Measurements from ENCODE around the gene TSPAN2. TPM values are rescaled to one million over a fixed set of nuclear protein-coding genes. Genes with fewer than 3 reads are reported as not detected.

Gene TSPAN2
- total and polyA plus RNA-seq, 7 donors: 0.46 to 122 (median 61.5) TPM

GRCh38 chr1:115133440-115133839 is 44.1 kb upstream of the TSPAN2 start:
- TF ChIP-seq POLR2A (IDR thresholded peaks at IDR 0.05) (no peak), POLR2AphosphoS5 (IDR thresholded peaks at IDR 0.05) (no peak), EP300 (IDR thresholded peaks at IDR 0.05) (no peak)
- TF ChIP-seq, protein P1, sequence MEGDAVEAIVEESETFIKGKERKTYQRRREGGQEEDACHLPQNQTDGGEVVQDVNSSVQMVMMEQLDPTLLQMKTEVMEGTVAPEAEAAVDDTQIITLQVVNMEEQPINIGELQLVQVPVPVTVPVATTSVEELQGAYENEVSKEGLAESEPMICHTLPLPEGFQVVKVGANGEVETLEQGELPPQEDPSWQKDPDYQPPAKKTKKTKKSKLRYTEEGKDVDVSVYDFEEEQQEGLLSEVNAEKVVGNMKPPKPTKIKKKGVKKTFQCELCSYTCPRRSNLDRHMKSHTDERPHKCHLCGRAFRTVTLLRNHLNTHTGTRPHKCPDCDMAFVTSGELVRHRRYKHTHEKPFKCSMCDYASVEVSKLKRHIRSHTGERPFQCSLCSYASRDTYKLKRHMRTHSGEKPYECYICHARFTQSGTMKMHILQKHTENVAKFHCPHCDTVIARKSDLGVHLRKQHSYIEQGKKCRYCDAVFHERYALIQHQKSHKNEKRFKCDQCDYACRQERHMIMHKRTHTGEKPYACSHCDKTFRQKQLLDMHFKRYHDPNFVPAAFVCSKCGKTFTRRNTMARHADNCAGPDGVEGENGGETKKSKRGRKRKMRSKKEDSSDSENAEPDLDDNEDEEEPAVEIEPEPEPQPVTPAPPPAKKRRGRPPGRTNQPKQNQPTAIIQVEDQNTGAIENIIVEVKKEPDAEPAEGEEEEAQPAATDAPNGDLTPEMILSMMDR (IDR thresholded peaks at IDR 0.05): no peak
- no peak overlapping the region for H3K27ac ChIP-seq

GRCh38 chr1:115130786-115131185 is 41.5 kb upstream of the TSPAN2 start:
- no peak overlapping the region for H3K4me3 ChIP-seq
- 91 to 93% methylated on average over 2 of the region's 2 CpGs for WGBS, 2 donors
- H3K36me3 ChIP-seq: no peaks in the 10 kb centered on the region
- H3K4me1 ChIP-seq: peaks cover 0 to 18% (median 12%) of the 10 kb centered on the region in 4 donors
- no peak for DNase-seq
- TF ChIP-seq POLR2AphosphoS5 (IDR thresholded peaks at IDR 0.05): no peak
- TF ChIP-seq POLR2A (IDR thresholded peaks at IDR 0.05): no peak
- no peak for TF ChIP-seq EP300 (IDR thresholded peaks at IDR 0.05)
- TF ChIP-seq, protein P1 (IDR thresholded peaks at IDR 0.05): no peak
- H3K27me3 ChIP-seq: no peaks in the 10 kb centered on the region
- no peak overlapping the region for H3K27ac ChIP-seq
- intact Hi-C loops (cut with DNase I): loop anchor here (10.0 kb wide), 1 partner anchor 574 kb away; no protein-coding TSS in a partner anchor
- no peaks in the 10 kb centered on the region for H3K9me3 ChIP-seq

More at GRCh38 chr1:115133440-115133839, 44.1 kb upstream of the TSPAN2 start:
- no peak for DNase-seq
- Histone ChIP-seq H3K27me3 (no peaks in the 10 kb centered on the region), H3K4me1 (peaks cover 0 to 18% (median 12%) of the 10 kb centered on the region in 4 donors), H3K4me3 (no peak overlapping the region), H3K9me3 (no peaks in the 10 kb centered on the region), H3K36me3 (no peaks in the 10 kb centered on the region)
- 72 to 81% methylated on average over 1 of the region's 1 CpG for WGBS, 2 donors
- intact Hi-C loops (cut with DNase I): loop anchor here (10.0 kb wide), 1 partner anchor 571 kb away; no protein-coding TSS in a partner anchor

- Histone ChIP-seq H3K4me3 (no peak overlapping the region), H3K27me3 (no peaks in the 10 kb centered on the region), H3K9me3 (no peaks in the 10 kb centered on the region), H3K27ac (no peak overlapping the region), H3K36me3 (no peaks in the 10 kb centered on the region), H3K4me1 (peaks cover 0 to 2% (median 0%) of the 10 kb centered on the region in 4 donors)
- no peak for DNase-seq
- WGBS, 2 donors: 83 to 85% methylated on average over 6 of the region's 6 CpGs
- TF ChIP-seq EP300 (IDR thresholded peaks at IDR 0.05) (no peak), POLR2A (IDR thresholded peaks at IDR 0.05) (no peak), POLR2AphosphoS5 (IDR thresholded peaks at IDR 0.05) (no peak)
- TF ChIP-seq, protein P1 (IDR thresholded peaks at IDR 0.05): no peak
- intact Hi-C loops (cut with DNase I): no loop called here
Measured at GRCh38 chr1:115129071-115129640, 39.9 kb upstream of the TSPAN2 start.

DNA sequence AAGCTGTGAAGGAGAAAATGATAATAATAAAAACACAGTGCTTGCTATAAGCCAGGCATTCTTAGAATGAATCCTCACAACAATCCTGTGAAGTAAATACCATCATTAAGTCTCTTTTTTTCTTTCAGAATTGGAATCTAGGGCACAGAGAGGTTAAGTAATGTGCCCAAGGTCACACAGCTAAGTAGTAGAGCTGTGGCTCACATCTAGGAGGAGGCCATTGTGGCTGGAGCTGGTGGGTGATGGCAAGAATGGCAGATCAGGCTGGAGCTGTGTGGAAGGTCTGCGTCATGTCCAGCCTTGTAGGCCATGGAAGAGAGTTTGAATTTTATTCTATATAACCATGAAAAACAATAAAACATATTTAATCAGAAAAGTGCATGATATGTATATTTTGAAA is 38.2 kb upstream of the TSPAN2 start:
- no peaks in the 10 kb centered on the region for H3K36me3 ChIP-seq

More for the DNA sequence above, 38.2 kb upstream of the TSPAN2 start:
- DNase-seq: no peak
- H3K27me3 ChIP-seq: no peaks in the 10 kb centered on the region
- intact Hi-C loops (cut with DNase I): no loop called here
- TF ChIP-seq, protein P1 (IDR thresholded peaks at IDR 0.05): no peak
- TF ChIP-seq EP300 (IDR thresholded peaks at IDR 0.05) (no peak), POLR2AphosphoS5 (IDR thresholded peaks at IDR 0.05) (no peak), POLR2A (IDR thresholded peaks at IDR 0.05) (no peak)
- 97 to 98% methylated on average over 1 of the region's 1 CpG for WGBS, 2 donors
- H3K27ac ChIP-seq: no peak overlapping the region
- peaks cover 0 to 5% (median 0%) of the 10 kb centered on the region in 4 donors for H3K9me3 ChIP-seq
- H3K4me3 ChIP-seq: no peak overlapping the region
- no peaks in the 10 kb centered on the region for H3K4me1 ChIP-seq
